Mucosa of rectum (tissue), 2 donors: ENCODE measurements around the gene FAM120B.

Experiments used
- H3K27ac ChIP-seq, 2 donors: one replicate each; pipeline ENCODE4 v1.7.0; 2013; ENCODE audit warnings: inconsistent platforms in 2 of 2, low read depth in 2 of 2, low read length in 2 of 2
- H3K27me3 ChIP-seq, 2 donors: one replicate each; pipeline ENCODE4 v1.7.0; 2013; ENCODE audit warnings: low read length in 2 of 2; ENCODE audit not compliant: control insufficient read depth in 2 of 2, insufficient read depth in 2 of 2
- H3K36me3 ChIP-seq, 2 donors: one replicate each; pipeline ENCODE4 v1.7.0; 2013; ENCODE audit warnings: low read length in 2 of 2; ENCODE audit not compliant: control insufficient read depth in 2 of 2, insufficient read depth in 2 of 2
- H3K4me1 ChIP-seq, 2 donors: one replicate each; pipeline ENCODE4 v1.7.0; 2013; ENCODE audit warnings: low read length in 2 of 2, mild to moderate bottlenecking in 1 of 2; ENCODE audit not compliant: control insufficient read depth in 2 of 2, insufficient read depth in 2 of 2
- H3K4me3 ChIP-seq, 2 donors: one replicate each; pipeline ENCODE4 v1.7.0; 2013; ENCODE audit warnings: low read length in 2 of 2
- H3K9ac ChIP-seq, 2 donors: one replicate each; pipeline ENCODE4 v1.7.0; 2013; ENCODE audit warnings: low read length in 2 of 2, low read depth in 1 of 2, mild to moderate bottlenecking in 1 of 2
- H3K9me3 ChIP-seq, 2 donors: one replicate each; pipeline ENCODE4 v1.7.0; 2013; ENCODE audit warnings: low read length in 2 of 2; ENCODE audit not compliant: control insufficient read depth in 2 of 2
- donor health status: healthy.
- donor health status: Normal muscosa, but diverticular disease.

Gene FAM120B

GRCh38 chr6:170446841-170447560, 140.4 kb downstream of the FAM120B start:
- Histone ChIP-seq H3K4me1 (no peaks in the 10 kb centered on the region), H3K4me3 (no peak overlapping the region), H3K36me3 (no peaks in the 10 kb centered on the region), H3K27ac (no peak overlapping the region), H3K9ac (no peak overlapping the region), H3K9me3 (no peaks in the 10 kb centered on the region), H3K27me3 (no peaks in the 10 kb centered on the region)

DNA sequence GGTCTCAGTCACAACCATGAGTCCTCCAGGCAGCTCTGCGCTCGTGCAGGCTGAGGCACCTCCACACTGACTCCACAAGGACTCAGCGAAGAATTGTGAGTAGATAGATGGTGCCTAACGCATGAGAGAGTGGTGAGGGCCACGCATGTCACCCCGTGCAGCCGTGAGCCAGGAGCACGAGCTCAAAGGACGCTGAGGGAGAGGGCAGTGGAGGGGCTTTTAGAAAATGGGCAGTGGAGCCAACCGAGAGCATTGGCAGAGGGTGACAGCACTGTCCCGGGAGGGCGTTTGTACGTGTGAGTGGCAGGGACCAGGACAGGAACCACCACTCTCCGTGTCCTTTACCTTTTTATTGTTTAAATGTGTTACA, 141.0 kb downstream of the FAM120B start:
- Histone ChIP-seq H3K4me1 (no peaks in the 10 kb centered on the region), H3K9ac (no peak overlapping the region), H3K27me3 (no peaks in the 10 kb centered on the region), H3K4me3 (no peak overlapping the region), H3K27ac (no peak overlapping the region), H3K36me3 (no peaks in the 10 kb centered on the region), H3K9me3 (no peaks in the 10 kb centered on the region)

- H3K9me3 ChIP-seq: no peaks in the 10 kb centered on the region
- no peaks in the 10 kb centered on the region for H3K27me3 ChIP-seq
- H3K36me3 ChIP-seq: no peaks in the 10 kb centered on the region
- no peak overlapping the region for H3K27ac ChIP-seq
- no peak overlapping the region for H3K4me3 ChIP-seq
- H3K4me1 ChIP-seq: no peaks in the 10 kb centered on the region
- H3K9ac ChIP-seq: no peak overlapping the region
Observed at GRCh38 chr6:170448317-170448716, 141.8 kb downstream of the FAM120B start.

- Histone ChIP-seq H3K27ac (no peak overlapping the region), H3K4me1 (no peaks in the 10 kb centered on the region), H3K9me3 (no peaks in the 10 kb centered on the region), H3K27me3 (no peaks in the 10 kb centered on the region), H3K36me3 (no peaks in the 10 kb centered on the region), H3K4me3 (no peak overlapping the region), H3K9ac (no peak overlapping the region)
Observed at GRCh38 chr6:170448751-170449630, 142.4 kb downstream of the FAM120B start.

DNA sequence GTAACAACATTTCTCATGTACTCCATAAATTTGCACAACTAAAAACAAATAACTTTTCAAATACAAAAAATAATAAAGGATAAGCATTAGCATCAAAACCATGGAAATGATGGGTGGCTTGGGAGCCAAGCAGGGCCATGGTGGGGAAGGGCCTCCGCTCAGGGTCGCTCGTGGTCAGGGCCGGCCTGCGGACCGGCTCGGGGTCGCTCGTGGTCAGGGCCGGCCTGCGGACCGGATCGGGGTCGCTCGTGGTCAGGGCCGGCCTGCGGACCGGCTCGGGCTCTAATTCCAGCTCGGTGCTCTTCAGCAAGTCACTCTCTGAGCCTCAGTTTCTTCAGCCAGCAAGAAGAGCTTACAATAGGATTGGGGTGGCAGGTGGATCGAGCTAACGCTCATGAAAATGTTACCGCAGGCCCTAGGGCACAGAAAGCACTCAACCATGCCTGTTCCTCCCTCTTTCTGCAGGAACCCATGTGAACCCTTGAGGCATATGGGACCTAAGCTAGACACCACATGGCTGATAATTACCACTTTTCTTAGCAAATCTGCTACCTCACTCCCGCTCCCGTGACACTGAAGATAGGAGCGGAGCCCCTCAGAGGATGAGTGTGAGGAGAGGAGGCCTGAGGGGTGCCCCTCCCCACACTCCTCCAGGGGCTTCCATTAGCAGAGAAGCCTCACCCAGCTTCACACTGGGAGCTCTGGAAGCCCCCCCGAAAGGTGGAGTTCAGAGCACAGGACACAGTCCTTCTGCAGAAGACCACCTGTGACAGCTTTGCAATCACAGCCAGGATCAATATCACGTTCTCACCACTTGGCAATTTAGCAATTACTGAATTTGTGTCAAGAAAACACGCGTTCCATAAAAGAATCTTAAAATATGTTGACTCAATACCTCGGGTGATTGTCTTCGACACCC, 143.5 kb downstream of the FAM120B start:
- Histone ChIP-seq H3K4me3 (no peak overlapping the region), H3K36me3 (no peaks in the 10 kb centered on the region), H3K9ac (no peak overlapping the region), H3K9me3 (no peaks in the 10 kb centered on the region), H3K27ac (no peak overlapping the region), H3K27me3 (no peaks in the 10 kb centered on the region), H3K4me1 (no peaks in the 10 kb centered on the region)

GRCh38 chr6:170450916-170451761, 144.6 kb downstream of the FAM120B start:
- H3K27ac ChIP-seq: no peak overlapping the region
- H3K9me3 ChIP-seq: no peaks in the 10 kb centered on the region
- H3K27me3 ChIP-seq: no peaks in the 10 kb centered on the region
- no peaks in the 10 kb centered on the region for H3K4me1 ChIP-seq
- no peak overlapping the region for H3K9ac ChIP-seq
- H3K36me3 ChIP-seq: no peaks in the 10 kb centered on the region
- H3K4me3 ChIP-seq: no peak overlapping the region

GRCh38 chr6:170451762-170452651, 145.4 kb downstream of the FAM120B start:
- no peak overlapping the region for H3K27ac ChIP-seq
- H3K27me3 ChIP-seq: no peaks in the 10 kb centered on the region
- no peak overlapping the region for H3K4me3 ChIP-seq
- H3K4me1 ChIP-seq: no peaks in the 10 kb centered on the region
- no peak overlapping the region for H3K9ac ChIP-seq
- H3K9me3 ChIP-seq: no peaks in the 10 kb centered on the region
- H3K36me3 ChIP-seq: no peaks in the 10 kb centered on the region

GRCh38 chr6:170452767-170453545, 146.4 kb downstream of the FAM120B start:
- Histone ChIP-seq H3K9me3 (no peaks in the 10 kb centered on the region), H3K4me3 (no peak overlapping the region), H3K36me3 (no peaks in the 10 kb centered on the region), H3K4me1 (no peaks in the 10 kb centered on the region), H3K9ac (no peak overlapping the region), H3K27ac (no peak overlapping the region), H3K27me3 (no peaks in the 10 kb centered on the region)
